Measurements from ENCODE around the gene EEF1E1.

EEF1E1 gene

DNA sequence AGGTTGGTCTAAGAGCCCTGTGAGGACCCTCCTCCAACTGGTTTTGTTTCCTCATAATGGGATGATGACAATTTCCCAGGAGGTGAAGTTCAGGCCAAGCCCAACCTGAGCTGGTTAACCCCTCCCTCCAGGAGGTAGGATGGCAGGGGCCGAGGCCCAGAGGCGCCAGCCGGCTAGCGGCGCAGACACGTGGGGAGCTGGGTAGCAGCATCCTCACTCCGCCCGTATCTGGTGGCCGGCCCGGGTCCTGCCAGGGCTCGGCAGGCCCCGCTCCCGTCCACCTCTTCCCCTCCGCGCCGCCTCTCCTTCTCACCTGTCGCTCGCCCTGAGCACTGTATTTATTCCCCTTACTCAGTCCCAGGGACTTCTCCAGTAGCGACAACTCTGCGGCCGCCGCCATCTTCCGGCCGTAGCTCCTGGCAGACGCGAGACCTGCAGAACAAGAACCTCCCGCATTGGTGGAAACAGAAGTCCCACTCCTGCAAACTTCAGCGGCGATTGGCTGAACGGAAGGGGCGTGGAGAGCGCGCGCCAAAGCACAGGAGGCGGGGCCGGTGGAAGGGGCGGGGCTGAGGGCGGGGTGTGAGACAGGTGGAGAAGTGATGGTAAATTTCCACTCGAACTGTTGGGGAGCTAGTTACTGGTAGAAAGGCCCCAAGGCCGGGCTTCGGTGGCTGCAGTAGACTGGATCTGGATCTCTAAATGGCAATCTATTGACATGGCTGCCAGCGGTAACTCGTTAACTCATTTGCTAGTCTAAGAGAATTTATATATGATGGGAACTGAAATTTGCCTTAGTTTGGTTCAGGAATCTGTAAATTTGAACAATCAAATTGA lies at the start of gene EEF1E1:
TSS of gene EEF1E1 (minus strand) at position 427 of the 837 bp plus-strand sequence. CDS start at position 400, 27 bp downstream.
- DNase-seq = peak; percentile 98

DNA sequence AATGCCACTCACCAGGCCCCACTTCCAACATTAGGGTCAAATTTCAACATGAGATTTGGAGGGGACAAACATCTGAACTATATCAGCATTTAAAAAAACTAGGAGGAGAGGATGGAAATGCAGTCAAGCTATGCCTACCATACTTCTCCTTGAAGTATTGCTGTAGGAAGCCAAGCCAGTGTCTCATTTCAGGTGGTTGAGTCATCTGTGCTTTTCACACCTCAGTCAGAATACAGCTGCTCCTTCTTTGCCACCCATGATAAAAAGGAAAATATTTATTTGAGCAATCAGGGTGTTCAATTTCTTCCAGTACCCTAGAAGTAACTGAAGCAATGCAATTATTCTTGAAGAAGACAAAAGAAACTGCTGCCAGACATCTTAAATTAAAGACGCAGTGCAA lies 47.0 kb upstream of the EEF1E1 start:
- DNase-seq = no peak

DNA sequence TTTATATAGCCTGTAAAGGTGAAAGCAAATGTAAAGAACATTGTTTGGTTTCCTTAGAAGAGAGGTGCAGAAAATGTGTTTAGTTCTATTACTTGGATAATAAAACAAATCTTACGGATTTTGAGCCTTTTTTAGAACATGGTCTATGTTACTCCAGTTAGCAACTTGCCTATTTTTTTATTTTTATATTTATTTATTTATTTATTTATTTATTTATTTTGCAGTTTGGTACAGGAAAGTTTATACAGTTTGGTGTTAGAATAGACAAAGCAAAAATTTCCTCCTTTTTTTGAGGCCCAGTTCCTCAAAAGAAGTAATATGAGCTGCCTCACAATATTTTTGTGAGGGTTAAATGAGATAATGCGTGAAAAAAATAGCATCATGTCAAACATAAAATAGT lies 41.6 kb upstream of the EEF1E1 start:
- no peak for DNase-seq

DNA sequence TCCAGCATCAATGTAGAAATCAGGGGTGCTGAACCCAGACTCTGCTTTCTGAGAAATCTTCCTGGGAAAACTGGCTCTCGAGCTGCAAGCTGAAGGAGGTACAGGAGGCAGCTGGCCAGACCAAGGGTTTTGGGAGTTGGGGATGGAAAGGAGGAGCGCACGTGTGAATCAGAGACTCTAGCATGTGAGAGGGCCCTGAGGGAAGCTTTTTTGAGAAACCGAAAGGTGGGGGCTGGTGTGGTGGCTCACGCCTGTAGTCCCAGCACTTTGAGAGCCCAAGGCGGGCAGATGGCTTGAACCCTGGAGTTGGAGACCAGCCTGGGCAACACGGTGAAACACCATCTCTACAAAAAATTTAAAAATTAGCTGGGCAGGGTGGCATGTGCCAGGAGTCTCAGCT lies 37.1 kb upstream of the EEF1E1 start:
- no peak for DNase-seq

DNA sequence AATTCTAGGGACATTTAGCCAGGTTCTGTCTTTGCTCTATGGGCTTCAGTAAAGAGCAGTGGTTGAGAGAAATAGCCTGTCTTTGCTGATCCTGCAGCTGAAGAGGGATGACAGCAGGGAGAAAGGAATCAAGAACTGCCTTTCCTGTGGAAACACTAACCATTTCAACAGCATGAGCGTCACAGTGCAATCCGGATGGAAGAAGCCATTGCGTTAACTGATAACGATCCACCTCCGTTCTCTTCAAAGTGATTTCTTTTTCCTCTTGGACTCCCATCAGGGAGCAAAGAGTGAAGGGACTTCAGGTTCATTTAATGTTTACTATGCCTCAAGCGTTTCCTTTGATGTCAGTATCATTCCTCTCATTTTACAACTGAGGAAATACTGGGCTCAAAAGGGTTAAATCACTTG lies 35.2 kb upstream of the EEF1E1 start:
- no peak for DNase-seq

DNA sequence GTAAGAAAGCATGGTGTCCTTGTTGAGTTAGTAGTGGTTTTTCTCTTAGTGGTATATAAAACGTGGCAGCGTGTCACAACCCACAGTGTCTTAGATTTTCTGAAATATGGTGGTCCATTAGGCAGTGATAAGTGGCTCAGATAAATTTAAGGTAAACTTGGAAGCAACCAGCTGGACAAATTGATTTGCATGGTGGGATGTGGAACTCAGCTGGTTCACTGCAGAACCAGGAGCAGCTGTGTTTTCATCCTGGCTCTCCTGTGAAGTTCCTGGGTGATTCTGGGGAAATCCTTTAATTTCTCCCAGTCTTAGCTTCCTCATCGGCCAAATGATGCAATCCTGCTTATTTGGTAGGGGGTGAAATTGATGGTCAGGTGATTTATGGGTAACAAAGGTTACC lies 32.9 kb upstream of the EEF1E1 start:
- no peak for DNase-seq

DNA sequence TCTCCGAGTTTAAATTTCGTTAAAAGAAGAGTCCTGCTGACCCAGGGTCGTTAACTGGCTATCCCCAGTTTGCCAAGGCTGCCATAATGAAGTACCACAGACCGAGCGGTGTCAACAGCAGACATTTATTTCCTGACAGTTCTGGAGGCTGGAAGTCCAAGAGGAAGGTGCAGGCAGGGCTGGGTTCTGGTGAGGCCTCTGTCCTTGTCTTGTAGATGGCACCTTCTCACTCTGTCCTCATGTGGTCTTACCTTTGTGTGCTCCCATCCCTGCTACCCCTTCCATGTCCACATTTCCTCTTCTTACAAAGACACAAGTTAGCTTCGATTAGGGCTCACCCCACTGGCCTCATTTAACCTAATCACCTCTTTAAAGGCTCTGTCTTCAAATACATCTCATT lies 29.8 kb upstream of the EEF1E1 start:
- no peak for DNase-seq

DNA sequence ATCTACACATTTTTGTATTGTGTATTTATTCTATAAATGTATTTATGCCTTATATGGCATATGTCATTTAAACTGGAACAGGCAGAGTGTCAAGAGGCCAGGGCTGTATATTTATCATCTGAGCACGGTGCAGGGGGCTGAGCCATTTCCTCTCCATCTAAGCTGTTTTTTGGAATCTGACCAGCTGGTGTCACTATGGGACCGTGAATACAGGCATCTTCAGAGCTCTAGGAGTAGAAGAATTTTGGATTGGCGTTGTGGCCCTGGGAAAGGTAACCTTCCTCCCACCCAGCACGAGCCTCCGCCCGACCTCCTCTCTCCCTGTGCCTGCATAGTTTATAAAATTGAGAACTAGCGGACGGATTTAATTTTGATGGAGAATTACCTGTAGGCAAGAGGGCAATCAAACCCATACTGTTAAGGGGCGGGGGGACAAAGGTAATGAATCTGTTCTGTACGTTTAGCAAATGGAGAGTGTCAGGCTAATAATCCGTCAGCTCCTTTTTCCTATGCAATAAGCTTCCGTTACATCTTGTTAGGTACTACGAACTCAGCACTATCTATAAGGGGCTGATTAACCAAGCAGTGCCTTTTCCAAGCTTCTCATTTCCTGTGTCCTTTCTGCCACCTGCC lies 29.0 kb upstream of the EEF1E1 start:
- peak; percentile 13 for DNase-seq

DNA sequence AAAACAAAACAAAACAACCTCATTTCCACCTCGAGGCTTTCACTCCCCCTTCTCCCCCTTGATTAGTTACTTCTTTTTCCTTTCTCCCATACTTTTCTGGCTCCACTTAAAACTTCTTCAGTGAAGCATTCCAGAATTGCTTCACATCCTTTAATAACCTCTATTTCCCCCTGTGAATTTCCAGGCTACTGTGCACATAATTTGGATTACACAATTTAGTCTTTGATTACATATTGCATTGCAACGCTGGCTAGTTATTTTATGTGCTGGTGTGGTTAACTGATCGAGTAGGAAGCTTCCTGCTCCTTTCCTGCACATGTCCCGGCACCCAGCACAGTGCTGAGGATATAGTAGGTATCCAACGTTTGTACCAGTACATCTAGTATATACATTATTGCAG lies 28.1 kb upstream of the EEF1E1 start:
- DNase-seq = no peak

DNA sequence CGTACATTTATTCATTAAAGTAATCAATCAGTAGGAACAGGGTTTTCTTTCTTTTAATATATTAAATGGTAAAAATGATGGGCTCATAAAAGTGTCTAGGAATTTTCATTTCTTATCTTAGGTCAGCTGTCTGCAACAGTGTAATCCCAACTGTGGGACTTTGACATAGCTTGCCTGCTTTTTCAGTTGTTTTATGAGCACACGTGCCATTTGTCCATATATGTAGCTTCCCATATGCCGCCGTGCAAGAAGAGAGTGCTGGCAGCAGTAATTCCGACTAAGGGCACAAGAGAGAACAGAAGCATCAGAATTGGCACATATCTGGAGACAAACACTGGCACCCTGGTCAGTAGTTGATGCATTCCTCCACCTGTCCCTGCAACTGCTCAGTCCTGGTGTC lies 20.9 kb upstream of the EEF1E1 start:
- no peak for DNase-seq

DNA sequence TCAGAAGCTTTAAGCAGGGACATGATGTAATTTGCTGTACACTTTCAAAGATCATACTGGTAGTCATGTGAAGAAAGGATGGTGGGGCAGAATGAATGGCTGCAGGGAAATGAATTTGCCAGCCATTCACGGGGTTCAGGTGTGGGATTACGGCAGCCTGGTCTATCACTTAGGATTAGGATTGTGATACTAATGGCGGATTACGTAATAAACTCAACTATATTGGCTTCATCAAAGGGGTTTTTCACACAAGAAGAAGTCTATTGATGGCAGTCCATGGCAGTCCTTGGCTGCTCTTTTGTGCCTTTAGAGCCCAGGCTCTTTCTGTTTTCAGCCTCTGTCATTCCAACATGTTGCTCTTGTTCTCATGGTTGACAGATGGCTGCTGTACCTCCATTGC lies 12.6 kb upstream of the EEF1E1 start:
- DNase-seq = no peak

DNA sequence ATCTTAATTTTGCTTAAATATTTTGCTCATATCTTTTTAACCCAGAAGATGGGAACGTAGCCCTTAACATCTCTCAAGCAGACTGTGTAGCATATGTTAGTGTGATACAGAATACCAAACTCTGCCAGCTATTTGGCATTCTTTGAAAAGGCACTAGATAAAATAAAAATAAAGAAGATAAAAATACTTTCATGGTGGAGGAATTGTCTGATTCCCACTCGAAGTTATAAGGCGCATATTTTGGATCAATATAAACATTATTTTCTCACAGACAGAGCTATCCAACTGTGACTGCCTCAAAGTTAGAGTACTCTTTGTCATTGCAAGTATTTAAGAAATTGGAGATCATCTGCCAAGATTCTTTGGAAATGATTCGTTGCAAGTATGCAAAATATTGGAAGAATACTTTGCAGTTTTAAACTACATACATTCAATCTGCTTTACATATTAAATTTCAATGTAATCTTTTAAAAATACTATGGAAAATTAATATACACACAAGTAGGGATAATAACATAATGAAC lies 10.8 kb upstream of the EEF1E1 start:
- DNase-seq = no peak

DNA sequence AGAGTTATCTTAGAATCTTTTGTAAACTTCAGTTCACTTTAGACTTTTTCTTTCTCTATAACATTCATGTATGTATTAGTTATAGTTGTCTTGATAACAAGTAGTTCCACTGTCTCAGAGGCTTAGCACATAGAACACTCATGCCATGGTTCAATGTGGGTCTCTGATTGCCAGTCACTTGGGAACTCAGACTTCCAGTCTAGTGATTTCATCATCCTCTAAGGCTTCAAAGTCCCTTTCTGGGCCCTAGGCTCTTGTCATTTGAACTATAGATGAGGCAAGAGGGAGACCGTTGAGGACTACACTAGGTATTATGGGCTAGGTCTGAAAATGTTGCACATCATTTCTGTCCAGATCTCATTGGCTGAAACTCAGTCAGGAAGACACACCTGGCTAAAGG lies 8.4 kb upstream of the EEF1E1 start:
- DNase-seq = no peak

DNA sequence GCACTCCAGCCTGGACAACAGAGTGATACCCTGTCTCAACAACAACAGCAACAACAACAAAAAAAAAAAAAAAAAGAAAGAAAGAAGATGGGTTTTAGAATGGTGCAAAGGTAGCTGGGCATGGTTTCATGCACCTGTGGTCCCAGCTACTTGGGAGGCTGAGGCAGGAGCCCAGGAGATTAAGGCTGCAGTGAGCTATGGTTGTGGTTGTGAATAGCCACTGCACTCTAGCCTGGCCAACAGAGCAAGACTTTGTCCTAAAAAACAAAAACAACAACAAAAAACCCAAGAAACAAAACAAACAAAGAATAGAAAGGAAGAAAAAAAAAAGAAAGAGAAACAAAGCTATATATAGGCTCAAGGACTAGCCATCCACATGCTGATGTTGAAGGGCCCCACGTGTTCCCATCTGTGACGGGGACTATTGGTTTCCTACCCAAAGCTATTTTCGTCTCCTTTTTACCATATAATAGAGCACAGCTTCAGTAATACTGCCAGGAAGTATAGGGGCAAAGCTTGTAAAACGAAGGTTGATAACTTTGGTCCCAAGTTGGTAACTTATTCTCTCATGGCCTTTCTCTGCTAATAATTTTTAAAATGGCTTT lies 7.9 kb upstream of the EEF1E1 start:
- DNase-seq = no peak

DNA sequence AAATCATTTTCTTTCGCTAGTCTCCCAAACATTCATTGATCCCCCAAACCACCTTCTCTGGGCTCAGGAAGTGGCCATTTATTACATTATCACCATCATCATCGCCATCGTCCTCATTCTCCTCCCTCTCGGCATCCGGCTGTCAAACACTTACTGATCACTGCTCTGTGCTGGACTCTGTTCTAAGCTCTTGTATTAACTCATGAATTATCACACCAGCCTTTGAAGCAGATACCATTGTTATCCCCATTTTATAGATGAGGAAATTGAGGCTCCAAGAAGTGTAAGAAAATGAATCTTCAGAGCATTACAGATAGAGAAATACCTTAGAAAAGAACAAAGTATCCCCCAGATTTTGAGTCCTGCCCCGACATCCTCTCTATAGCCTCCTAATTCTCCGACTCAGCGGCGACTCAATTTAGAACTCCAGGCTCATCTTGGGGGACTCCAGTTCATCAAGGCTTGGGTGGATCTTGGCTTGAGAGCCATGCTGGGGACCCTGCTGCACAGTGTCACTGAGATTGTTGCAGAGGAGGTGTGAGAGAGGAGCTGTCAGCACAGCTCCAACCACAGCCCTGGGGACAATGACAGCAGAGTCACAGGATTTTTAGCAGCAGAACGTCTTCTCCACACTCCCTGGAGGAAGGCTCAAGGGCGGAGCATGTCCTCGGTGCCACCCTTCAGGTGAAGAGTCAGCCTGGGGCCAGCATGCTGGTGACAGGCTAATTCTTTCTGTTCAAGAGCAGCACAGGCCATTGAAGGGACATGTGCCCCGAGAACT lies 6.6 kb upstream of the EEF1E1 start:
- DNase-seq = no peak

DNA sequence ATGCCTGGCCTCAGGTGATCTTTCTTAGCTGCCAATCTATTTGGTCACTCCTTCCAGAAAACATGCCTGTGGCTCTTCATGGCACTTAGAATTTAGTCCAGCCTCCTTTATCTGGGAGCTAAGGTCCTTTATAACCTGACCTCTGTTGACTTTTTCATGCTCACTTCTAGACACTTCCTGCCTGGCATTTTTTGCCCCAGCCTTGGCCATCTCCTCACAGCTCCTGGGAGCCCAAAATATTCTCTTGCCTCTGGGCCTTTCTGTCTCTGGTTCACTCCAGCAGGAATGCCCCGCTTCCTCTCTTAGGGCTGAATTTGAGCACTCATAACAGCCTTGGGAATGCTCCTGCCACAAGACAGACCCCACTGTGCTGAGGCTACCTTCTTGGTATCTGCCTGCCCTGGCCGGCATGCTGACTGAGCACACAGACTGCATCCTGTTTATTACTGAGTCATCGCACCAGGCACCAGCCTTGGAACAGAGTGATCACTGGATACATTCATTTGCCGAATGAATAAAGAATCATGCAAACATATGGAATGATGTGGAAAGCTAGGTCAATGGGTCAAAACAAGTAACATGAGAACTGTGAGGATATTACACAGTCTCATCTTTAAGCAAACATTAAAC lies 5.8 kb upstream of the EEF1E1 start:
- DNase-seq = no peak

DNA sequence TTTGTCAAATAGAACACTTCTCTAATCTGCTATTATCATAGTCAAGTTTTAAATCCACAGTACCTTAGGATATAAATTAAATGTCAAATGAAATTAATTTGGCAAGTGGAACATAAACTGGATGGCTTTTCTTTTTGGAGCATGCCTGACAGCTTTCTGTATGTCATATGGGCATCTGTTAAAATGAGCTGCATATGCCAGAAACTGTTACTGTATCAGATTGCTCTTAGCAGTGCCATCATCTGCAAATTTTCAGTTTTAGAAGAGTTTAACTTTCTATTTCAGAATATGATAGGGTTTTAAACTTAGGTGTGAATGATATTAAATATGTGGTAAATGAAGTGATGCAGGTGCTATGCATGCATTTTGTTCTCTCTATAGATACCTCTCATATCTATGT lies 3.4 kb upstream of the EEF1E1 start:
- no peak for DNase-seq

DNA sequence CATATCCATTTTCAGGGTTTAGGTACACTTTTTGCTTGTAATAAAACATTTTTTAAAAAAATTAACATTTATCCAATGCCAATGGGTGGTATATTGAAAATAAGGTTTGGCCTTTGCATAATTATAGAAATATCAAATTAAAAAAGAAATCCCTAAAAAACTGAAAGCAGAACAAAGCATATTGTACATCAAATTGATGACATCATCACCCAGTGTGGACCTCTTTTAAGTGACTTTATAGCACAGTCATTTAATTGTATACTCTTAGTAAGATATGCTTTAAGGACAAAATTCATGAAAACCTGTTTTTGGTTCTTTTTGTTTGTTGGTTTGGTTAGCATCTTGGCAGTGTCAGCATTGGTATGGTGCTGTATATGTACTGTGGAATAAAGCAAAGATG lies 1.4 kb upstream of the EEF1E1 start:
- DNase-seq = no peak

DNA sequence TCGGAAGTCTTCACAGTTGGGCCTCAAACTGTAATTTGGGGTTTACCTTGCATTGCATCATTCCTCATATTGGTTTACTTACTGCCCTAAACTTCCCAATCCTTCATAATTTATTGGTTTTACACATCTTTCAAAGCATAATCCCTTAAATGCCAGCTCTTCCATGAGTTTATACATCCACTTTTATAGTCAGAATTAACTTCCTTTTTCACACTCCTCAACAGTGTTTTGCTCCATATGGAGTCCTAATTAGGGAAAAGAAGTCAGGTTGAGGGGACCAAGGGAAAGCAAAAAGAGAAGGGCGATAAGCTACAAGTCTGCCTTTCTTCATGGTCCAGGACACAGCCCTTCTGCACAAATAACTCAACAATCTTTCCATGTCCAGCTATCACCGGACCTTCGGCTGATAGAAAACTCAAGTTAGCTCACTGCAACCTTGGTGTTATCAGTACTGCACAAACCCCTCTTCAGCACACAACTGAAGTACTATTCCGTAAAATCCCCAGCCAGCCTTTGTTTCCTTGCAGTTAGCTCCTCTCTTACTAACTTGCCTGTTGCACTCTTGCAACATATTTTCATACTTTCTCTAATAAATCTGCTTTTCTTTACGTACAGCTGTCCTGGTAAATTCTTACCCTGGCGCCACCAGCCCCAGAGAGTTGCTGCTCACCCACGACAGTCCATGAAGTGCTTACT lies 2.0 kb downstream of the EEF1E1 start:
- no peak for DNase-seq

DNA sequence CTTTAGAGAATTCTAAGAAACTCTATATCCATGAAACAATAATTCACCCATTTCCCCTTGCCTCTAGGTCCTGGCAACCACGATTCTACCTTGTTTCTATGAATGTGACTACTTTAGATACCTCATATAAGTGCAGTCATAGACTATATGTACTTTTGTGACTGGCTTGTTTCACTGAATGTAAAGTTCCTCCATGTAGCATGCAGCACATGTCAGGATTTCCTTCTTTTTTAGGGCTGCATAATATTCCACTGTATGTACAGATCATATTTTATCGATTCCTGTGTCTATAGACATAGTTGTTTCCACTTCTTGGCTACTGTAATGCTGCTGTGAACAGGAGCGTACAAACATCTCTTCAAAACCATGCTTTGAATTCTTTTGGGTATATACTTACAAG lies 11.7 kb downstream of the EEF1E1 start:
- DNase-seq = no peak

DNA sequence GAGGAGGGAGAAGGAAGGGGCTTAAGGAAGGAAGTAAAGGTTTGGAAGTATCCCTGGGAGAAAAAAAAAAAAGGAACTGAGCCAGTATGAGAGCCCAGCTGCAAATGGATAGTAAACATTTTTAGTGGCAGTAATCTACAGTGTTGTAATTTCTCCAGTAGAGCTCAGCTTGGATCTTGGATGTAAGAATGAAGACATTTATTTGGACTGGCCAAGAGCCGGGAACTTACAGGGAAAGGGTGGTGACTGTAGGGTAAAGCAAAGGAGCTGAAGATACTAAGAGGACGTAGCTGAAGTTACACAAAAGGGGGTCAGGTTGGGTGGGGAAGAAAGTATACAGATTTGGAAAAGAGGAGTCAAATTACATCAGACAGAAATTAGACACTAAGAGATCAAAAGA lies 13.5 kb downstream of the EEF1E1 start:
- DNase-seq = no peak

Measured in CD4-positive, alpha-beta T cell treated with Interleukin-12 subunit alpha and Interleukin-12 subunit beta, for 1 hour (primary cell).